GM10266 (cell line): ENCODE measurements around the gene BACE2.
"Not testable (repeated sequence)": the region's sequence is repeated elsewhere in the genome, so short reads cannot be mapped to it uniquely, and the experiment has no call there.

Source experiments
- DNase-seq: peaks from one replicate; pipeline ENCODE4 v3.0.0; 2012; ENCODE audit errors: extremely low spot score
- CTCF ChIP-seq: IDR thresholded peaks from 2 replicates; pipeline ENCODE4 v1.5.1; 2012; ENCODE audit warnings: mild to moderate bottlenecking, low read depth; ENCODE audit not compliant: control insufficient read depth, insufficient read depth; ENCODE audit errors: missing control alignments

BACE2 gene

DNA sequence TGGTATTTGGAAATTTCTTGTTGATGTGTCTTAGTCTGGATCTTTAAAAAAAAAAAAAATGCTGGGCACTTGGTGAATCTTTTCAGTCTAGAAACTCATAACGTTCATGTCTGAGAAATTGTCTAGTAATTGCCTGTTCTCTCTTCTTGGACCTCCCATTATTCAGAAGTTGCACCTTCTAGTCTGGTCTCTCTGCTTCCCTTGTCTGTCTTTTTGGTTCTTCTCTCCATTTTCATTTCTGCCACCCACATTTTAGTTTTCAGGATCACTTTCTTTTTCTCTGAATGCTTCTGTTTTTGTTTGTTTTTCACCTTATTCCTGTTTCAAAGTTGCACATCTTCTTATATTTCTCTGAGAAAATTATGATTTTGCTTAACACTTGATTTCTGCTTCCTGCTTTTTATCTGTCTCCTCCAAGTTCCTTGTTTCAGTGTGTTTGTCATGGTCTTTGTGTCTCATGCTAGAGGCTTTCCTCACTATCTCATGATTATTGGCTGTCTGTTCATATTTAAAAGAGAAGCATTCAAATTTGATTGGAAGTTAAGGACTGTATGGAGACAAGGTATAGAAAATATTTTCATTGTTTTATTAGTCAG lies 21.3 kb downstream of the BACE2 start:
- DNase-seq = no peak
- no peak for TF ChIP-seq CTCF

DNA sequence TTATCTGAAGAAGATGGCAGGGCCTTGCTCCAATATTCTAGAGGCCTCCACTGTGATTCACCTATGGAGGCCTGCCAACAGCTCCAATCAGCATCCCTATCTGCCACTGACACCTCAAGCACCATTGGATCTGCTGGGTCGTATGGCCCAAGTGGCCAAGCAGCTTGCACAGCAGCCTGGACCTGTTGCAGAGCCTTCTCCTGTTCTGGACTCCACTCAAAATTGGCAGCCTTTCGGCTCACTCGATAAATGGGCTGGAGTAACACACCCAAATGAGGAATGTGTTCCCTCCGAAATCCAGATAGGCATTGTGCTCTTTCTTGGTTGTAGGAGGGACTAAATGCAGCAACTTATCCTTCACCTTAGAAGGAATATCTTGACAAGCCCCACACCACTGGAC lies 24.6 kb downstream of the BACE2 start:
- not testable (repeated sequence) for DNase-seq

- TF ChIP-seq CTCF = no peak
- no peak for DNase-seq
Observed at GRCh38 chr21:41195311-41195710, 27.4 kb downstream of the BACE2 start.

DNA sequence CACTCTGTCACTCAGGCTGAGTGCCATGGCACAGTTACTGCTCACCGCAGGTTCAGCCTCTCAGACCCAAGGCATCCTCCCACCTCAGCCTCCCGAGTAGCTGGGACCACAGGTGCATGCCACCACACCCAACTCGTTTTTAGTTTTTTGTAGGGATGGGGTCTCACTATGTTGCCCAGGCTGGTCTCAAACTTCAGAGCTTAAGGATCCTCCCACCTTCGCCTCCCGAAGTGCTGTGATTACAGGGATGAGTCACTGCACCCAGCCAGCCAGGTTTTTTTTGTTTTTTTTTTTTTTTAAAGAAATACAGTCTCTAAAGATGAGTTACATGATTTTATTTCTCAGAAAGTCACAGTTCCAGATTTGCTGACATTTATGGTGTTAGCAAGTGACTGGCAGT lies 29.0 kb downstream of the BACE2 start:
- no peak for DNase-seq

DNA sequence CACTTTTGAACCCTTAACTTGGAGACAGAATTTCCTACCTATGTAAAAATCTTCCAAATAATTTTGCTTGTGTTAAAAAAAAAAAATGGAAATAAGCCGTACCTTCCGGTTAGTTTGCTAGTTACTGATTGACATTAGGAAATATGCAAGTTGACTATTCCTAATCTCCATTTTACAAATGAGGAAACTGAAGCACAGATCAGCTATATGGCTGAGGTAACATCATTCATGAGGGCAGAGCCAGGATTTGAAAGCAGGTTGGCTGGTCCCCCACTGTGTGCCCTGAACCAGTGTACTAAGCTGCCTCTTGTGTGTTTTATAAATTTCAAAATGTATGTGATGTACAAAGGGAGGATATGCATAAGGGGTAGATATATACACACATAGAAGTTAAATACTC lies 29.6 kb downstream of the BACE2 start:
- TF ChIP-seq CTCF = no peak
- no peak for DNase-seq

More for the DNA sequence above, 29.0 kb downstream of the BACE2 start:
- no peak for TF ChIP-seq CTCF

- not testable (repeated sequence) for DNase-seq
Observed at GRCh38 chr21:41198647-41199046, 30.7 kb downstream of the BACE2 start.

DNA sequence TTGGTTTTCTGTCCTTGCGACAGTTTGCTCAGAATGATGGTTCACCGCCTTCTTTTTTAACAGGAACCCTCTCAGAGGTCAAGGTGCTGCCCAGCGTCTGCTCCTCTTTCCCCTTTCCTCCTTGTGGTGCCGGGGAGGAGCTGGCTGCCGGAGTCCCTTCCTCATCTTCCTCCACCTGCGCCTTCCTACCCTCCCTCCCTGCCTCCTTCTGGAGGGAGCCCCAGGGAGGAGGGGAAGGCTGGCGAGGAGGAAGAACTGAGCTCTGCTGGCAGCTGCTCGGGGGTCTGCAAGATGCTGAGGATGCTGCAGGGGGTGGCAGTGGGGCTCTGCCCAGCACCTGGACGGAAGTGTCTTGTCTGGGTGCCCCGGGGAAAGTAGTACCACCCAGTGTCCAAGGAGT lies 31.2 kb downstream of the BACE2 start:
- DNase-seq = no peak
- no peak for TF ChIP-seq CTCF

DNA sequence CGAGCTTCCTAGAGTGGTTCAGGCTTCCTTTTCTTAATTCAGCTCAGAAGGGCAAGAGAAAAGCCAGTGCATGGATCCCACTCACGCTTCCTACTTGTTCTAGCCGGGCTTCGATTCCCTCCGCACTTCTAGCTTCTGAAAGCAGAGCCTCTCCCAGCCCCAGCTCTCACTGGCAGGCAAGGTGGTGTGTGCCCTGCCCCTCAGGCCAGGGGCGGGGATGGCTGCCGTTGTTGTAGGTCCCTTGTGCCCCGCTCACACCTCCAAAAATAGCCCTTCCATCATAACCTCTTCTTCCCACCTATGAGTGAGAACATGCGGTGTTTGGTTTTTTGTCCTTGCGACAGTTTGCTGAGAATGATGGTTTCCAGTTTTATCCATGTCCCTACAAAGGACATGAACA lies 31.6 kb downstream of the BACE2 start:
- no peak for TF ChIP-seq CTCF

More for the DNA sequence above, 31.6 kb downstream of the BACE2 start:
- DNase-seq = no peak
